Activated T-helper 1 cell treated with Interleukin-2 at 50 U/mL for 16 hours (primary cell): ENCODE results near the gene KAT6B.

Experiments used
- DNase-seq: peaks from one replicate; pipeline ENCODE4 v3.0.0-alpha.2; 2020; ENCODE audit warnings: low read depth

KAT6B gene

DNA sequence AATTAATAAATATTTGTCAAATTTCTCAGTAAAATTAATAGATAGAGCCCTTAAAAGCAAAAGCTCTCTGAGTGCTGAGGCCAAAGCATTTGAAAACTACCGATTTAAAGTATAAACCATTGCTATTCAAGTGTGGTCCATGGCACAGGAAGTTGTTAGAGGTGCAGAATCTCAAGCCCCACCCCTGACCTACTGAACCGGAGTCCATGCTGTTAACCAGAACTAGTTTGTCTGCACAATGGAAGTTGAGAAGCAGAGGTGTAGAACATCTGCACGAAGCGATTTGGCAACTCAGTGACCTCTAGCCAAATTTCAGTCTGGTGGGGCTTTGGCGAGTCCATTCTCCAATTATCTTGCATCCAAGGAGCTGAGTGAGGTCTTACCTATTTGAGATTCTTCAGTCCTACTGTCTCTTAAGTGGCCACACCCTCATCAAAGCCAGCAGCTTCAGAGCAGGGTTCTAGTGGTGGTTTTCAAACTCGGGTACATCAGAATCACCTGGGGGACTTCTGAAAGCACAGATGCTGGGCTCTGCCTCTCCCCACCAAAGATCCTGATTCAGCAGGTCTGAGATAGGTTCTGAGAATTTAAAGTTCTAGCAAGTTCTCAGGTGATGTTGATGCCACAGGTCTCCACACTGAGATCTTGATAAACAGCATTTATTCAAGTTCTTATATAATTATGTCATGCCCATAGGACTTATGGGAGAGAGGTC, 188.3 kb downstream of the KAT6B start:
- DNase-seq, result no peak

DNA sequence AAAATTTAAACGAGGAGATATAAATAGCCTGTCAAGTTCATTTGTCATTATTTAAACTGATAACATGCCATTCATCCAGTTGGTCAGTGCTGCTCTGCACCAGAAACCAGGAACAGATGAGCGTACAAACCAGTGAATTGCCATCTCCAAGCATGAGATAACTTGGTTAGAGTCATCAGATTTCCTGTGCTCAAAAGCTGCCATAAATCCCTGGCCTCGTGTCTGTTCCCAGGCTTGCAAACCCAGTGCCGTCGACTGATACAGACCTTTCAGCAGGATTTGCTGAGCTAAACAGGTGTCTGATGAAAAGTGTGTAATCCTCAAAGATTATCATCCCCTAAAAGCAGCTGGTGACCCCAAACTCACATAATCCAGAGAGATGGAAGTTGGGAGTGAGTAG, 189.0 kb downstream of the KAT6B start:
- DNase-seq, result no peak

DNA sequence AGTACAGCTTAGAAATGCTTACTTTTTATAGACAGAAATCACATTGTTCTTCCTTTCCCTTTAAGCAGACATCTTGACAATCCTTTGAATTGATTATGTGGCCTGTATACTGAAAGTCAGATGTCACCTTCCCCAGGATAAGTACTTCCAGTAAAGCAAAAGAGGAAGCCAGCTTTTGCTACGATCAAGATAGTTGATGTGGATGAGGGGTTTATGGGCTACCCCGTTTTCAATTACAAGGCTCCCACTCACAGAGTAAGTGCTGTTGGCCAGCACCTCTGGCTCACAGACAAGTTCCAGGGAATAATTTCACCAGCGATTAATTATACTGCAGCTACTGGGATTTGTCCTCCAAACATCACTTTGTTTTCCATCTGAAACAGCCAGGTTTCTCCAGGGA, 189.9 kb downstream of the KAT6B start:
- no peak for DNase-seq

DNA sequence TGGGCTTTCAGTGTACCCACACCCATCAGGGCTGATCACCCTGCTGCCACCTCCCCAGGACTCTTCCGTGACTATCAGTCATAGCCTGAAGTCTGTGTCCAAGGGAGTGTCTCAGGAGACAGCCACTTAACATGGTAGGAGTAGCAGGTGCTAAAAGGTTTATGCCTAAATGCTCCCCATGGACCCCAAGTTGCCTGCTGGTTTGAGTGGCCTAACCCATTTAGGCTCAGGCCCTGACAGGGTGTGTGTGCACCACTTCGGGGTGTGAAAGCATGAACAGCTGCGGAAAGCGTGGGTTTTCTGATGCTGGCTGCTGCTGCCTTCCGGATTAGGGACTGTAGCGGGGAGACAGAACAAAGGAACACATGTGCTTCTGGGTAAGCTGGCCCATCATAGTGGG, 191.9 kb downstream of the KAT6B start:
- no peak for DNase-seq

DNA sequence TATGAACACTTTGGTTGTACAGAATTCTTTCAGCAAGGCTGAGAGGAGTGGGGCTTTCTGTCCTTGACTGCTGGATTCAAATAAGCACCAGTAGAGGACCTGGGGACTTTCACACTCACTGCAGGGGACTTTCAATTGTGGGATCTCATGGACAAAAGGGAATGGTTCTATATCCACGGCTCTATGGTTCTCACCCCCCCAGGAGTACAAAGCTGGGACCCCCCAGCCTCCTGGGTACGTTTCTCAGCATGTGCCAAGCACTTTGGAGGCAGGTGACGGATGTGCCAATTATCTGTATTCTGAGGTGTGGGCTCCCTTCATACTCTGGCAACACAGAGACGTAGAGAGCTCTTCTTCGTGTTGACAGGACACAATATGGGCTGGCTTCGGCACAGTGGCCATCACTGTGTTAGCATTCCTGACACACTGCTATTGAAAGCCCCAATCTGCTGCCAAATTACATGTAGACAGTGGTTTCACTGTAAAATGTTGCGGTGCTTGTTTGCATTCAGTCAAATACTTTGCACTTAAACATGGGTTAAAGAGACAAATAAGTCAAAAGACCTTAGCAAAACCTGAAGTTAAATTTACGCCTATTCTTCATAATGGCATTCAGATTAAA, 192.4 kb downstream of the KAT6B start:
- DNase-seq, result no peak

DNA sequence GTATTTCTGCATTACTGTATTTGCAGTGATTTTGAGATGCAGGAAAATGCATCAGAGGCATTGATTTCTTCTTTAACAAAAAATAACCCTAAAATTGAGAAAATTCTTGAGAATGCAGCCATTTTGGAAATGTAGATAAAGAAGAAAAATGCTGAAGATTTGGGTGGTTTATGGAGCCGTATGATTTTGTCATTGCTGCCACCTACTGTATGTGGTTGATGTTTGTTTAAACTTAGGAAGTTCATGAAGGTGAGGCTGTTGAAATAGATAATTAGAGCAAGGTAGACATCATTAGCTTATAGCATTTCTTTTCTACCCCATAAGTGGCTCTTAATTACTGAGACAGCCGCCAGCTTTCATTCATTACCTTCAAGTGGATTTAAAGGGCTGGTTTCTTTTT, 193.0 kb downstream of the KAT6B start:
- no peak for DNase-seq

DNA sequence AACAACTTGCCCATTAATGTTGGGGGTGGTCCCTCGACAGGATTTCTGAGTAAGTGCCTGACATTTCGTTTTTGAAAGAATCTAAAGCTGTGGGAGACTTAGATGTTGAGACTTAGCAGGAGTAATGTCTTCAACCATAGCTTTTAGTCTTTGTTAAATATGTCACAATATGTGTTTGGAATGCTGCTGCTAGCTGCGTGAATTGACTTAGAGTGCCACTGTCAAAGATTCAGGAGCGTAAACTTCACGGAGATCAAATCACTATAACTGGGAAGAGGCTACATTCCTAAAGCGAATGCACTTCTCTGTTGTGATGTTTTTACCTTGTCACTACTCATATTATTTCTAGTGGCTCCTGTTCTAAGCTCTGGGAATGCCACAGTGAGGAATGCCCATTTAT, 193.8 kb downstream of the KAT6B start:
- no peak for DNase-seq

DNA sequence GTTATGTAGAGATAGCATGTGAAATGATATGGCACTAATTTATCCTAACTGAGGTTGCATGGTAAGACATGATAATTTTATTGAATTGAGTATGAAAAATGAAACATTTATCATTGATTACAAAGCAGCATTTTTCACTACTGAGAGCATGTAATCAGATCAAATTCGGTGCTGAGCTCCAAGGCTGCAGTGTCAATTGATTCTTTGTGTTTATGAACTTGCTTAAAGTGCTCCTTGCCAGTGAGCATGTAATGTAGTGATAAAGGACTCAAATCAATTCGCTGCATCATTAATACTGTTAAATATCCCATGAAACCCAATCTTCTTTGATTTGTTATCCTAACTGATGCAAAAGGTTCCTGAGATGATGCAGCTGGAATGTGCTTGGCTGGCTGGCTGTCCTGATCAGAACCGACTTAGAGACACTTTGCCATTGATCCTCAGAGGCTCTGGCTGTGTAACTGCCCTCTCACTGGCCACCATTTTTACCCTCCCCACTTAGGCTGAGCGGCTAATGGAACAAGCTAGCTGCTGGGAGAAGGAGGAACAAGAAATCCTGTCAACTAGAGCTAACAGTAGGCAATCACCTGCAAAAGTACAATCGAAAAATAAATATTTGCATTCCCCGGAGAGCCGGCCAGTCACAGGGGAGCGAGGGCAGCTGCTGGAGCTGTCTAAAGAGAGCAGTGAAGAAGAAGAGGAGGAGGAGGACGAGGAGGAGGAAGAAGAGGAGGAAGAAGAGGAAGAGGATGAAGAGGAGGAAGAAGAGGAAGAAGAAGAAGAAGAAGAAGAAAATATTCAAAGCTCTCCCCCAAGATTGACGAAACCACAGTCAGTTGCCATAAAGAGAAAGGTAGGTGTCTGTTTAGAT, 195.2 kb downstream of the KAT6B start:
- DNase-seq, result no peak

DNA sequence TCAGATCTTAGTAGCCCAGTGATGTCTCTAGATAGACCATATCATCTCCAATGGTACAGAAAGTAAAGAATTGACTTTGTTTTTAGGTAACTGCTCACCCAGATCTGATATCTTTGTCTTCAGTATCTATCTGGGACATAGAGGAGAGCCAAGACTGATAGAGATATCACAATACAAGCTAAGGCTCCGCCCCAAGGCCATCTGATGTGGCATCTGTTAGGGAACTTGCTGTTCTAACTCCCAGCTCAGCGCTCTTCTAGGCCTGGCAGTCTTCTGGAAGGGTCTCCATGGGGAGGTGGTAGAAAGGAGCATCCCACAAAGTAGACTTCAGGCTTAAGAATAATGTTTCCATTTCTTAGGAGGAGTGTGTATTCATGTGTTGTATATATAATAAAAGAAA, 196.7 kb downstream of the KAT6B start:
- no peak for DNase-seq

DNA sequence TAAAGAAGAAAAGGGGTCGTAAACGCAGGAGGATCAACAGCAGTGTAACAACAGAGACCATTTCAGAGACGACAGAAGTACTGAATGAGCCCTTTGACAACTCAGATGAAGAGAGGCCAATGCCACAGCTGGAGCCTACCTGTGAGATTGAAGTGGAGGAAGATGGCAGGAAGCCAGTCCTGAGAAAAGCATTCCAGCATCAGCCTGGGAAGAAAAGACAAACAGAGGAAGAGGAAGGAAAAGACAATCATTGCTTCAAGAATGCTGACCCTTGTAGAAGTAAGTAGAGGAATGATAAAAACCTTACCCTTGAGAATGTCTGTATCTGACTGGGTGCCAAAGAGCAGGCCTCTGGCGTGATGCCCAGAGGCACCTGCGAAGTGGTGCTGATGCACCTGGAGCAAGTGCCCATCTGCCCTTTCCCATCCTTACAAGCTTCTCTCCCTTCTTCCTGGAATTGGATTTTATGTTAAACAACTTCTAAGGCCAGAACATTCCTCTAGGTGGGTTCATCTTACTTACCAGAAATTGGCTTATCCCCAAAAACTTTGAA, 198.6 kb downstream of the KAT6B start:
- no peak for DNase-seq

DNA sequence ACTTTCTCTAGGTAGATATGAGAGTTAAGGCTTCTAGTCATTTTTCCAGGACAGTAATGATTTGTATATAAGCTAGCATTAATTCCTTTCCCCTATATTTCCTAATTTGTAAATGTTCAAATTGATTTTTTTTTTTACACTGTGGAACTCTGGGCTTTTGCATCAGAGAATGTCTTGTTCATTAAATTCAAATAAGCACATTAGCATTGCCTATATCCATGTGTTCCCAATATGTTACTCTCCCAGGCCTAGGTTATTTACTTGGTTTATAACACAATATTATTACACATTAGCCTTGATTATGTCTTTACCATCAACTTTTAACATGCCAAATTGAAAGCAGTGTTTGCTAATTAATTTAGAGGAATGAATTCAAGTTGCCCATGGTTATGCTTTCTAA, 201.6 kb downstream of the KAT6B start:
- no peak for DNase-seq

DNA sequence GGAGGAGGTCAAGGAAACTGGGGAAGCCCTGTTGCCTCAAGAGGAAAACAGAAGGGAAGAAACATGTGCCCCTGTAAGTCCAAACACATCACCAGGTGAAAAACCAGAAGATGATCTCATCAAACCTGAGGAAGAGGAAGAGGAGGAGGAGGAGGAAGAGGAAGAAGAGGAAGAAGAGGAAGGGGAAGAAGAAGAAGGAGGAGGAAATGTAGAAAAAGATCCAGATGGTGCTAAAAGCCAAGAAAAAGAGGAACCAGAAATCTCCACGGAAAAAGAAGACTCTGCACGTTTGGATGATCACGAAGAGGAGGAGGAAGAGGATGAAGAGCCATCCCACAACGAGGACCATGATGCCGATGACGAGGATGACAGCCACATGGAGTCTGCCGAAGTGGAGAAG, 202.3 kb downstream of the KAT6B start:
- DNase-seq, result no peak

DNA sequence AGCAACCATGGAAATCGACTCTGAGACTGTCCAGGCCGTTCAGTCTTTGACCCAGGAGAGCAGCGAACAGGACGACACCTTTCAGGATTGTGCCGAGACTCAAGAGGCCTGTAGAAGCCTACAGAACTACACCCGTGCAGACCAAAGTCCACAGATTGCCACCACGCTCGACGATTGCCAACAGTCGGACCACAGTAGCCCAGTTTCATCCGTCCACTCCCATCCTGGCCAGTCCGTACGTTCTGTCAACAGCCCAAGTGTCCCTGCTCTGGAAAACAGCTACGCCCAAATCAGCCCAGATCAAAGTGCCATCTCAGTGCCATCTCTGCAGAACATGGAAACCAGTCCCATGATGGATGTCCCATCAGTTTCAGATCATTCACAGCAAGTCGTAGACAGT, 203.0 kb downstream of the KAT6B start:
- DNase-seq, result no peak

DNA sequence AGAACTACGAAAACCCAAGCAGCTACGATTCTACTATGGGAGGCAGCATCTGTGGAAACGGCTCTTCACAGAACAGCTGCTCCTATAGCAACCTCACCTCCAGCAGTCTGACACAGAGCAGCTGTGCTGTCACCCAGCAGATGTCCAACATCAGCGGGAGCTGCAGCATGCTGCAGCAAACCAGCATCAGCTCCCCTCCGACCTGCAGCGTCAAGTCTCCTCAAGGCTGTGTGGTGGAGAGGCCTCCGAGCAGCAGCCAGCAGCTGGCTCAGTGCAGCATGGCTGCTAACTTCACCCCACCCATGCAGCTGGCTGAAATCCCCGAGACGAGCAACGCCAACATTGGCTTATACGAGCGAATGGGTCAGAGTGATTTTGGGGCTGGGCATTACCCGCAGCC, 203.5 kb downstream of the KAT6B start:
- DNase-seq, result no peak

DNA sequence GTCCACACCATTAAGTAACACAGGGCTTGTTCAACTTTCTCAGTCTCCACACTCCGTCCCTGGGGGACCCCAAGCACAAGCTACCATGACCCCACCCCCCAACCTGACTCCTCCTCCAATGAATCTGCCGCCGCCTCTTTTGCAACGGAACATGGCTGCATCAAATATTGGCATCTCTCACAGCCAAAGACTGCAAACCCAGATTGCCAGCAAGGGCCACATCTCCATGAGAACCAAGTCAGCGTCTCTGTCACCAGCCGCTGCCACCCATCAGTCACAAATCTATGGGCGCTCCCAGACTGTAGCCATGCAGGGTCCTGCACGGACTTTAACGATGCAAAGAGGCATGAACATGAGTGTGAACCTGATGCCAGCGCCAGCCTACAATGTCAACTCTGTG, 204.0 kb downstream of the KAT6B start:
- no peak for DNase-seq

DNA sequence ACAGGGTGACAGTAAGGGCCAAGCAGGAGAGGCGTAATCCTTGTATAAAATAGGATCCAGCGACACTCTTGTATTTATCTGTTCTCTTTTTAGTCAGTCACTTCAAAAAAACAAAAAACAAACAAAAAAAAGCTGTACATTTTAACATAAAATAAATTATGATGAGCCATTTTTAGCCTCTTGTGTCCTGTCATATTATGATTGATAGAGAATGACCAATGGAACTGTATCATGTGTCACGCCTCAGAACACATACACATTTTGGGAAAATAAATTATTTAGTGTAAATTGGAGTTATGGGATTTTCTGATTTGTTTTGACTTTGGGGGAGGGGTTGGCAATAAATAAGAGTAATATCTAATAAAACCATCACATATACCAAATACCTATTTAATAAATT, 205.7 kb downstream of the KAT6B start:
- no peak for DNase-seq

DNA sequence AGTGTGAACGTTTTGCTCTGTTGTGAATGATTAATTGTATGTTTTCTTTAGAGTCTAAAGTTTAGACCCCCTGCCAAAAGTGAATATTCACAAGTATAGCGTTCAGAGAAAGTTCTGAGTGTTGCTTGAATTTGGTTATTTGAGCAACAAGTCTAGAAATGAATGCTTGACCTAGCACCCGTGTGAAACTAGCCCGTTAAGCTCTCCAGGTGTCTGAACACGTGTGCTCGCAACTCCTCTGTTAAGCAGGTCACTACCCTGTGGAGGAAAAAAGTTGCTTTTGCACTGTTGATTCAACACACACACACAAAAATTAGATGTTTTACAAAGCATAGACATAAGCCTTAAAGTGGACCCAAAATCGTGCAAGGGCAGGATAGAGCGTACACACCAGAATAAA, 206.4 kb downstream of the KAT6B start:
- DNase-seq, result no peak

DNA sequence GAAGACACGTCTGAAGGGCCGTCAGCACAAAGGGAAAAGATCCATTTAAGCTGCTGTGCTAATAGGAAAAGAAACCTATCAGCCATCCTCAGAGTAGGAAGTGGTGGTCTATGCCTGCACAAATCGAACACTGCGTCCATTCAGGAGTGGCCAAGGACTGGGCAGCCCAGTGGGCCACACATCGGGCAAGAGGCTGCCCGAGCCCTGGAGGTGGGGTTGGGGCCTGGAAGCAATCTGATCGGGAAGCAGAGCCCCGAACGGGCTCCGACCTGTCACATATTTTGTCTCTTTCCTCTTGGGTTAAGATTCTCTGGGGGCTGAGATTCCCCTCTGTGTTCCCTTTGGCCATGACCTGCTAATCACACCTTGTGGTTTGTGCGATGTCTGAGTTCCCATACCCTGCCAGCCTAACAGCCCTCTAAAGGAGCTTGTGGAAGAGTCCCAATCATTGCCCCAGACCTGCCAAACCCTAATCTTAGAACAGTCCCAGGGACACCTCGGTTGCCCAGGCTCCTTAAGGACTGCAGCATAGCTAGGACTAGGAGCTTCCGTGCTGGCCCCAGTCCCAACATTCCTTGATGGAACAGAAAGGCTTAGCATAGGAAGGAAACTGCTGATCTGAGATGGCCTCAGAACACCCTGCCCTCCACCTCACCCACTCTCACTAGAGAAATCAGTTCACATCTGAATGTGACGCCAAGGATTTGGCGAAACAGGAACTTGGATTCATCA, 207.2 kb downstream of the KAT6B start:
- no peak for DNase-seq

DNA sequence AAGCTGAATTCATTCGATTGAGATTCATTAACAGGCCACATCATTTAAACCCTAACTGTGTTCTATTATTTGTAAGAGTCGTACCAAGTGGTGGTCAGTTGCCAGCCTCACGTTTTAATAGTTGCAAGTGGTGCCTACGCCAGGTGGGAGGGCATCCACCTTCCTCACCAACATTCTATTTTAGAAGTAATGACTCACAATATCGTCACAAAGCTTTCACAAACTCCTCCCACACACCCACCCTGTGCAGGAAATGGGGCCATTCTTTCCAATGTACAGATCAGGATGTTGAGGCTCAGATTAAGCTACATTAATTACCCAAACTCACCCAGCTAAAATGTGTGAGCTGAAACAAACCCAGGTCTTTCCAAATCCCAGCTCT, 207.7 kb downstream of the KAT6B start:
- DNase-seq, result no peak

DNA sequence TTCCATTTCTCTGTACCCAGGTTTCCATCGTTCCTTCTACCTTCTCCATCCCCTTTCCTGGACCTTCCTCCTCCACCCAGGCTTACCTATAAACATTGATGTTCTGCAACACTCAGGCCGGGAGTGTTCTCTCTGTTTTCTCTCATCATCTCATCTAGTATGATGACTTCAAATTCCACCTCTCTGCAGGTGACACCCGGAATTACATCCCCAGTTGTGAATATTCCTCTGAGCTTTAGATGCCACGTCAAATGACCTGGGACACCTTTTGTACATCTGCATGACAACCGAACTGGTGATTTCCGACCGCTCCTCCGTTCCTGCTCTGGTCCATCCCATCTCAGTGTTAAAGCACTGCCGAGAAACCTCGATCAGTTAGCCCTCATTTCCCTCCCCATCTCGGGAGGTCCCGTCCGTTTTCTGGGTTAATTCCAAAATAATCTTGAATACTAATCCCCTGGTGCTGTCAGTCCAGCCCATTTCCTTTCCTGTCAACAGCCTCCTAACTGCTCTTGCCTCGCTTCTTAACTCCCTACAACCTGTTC, 208.4 kb downstream of the KAT6B start:
- DNase-seq, result no peak

DNA sequence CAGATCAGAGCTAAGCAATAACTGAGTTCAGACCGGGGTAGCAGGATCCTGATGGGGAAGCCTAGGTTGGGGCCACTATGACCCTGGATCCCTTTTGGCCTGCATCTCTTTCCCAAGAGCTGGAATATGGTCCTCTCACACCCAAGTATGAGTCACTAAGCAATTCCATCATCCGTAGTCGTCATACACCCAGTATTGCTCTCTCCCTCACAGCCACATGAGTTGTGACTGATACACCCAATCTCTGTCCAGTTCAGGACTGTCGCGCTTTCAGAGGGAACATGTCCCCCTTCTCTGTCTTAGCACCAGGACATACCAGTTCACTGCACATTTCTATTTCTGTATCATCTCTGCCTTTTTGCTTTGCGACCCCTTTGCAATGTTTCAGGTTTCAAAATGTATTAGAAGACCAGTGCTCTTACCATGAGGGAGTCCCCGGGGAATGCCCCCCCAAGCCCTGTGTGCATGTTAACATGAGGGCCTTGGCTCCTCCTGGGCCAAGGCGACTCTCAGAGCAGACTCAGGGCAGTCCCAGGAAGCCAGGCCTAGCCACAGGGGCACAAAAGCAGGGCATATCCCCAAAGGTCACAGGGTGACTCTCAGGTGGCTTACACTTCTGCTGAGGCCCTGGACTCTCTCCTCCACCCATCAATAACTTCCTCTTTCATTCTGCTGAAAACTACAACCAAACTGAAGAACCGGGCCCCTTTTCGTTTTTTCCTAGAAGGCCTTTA, 209.7 kb downstream of the KAT6B start:
- DNase-seq, result no peak
